Stomach (tissue), 9 donors: Measurements from ENCODE around the gene ATP13A3. TPM values are rescaled to one million over a fixed set of nuclear protein-coding genes. Genes with fewer than 3 reads are reported as not detected.

ENCODE experiments used
- DNase-seq, 2 donors: peaks; one replicate each; pipeline versions ENCODE4 v3.0.0 to v3.0.0-alpha.2; 2013 to 2019
- H3K27ac ChIP-seq, 5 donors: fragments of 200-600 bp in 4 of 5; sonication (generic) in 4 of 5; one replicate each; pipeline ENCODE4 v1.5.1; 2013 to 2019; ENCODE audit warnings: mild to moderate bottlenecking in 1 of 5, moderate library complexity in 1 of 5
- H3K27me3 ChIP-seq, 3 donors: fragments of 200-600 bp; sonication (generic); one replicate each; pipeline ENCODE4 v1.5.1; 2017 to 2019; ENCODE audit warnings: mixed run types in 1 of 3
- H3K36me3 ChIP-seq, 4 donors: fragments of 200-600 bp; sonication (generic); 1 replicate in 3 of 4; 2 replicates in 1 of 4; pipeline ENCODE4 v1.5.1; 2016 to 2019
- H3K4me1 ChIP-seq, 4 donors: fragments of 200-600 bp; sonication (generic); one replicate each; pipeline ENCODE4 v1.5.1; 2016 to 2019
- H3K4me3 ChIP-seq, 4 donors: fragments of 200-600 bp; sonication (generic) in 3 of 4; one replicate each; pipeline ENCODE4 v1.5.1; 2016 to 2019; ENCODE audit warnings: mild to moderate bottlenecking in 1 of 4
- H3K9me3 ChIP-seq, 4 donors: fragments of 200-600 bp; sonication (generic); one replicate each; pipeline ENCODE4 v1.5.1; 2016 to 2019
- CTCF ChIP-seq, 7 experiments: fragments of 450-650 bp in 4 of 7; fragments of 200-600 bp in 3 of 7; sonication (generic) in 3 of 7; IDR thresholded peaks; one replicate each; pipeline ENCODE4 v1.5.1; 2016 to 2019; ENCODE audit warnings: antibody characterized with exemption in 7 of 7, control low read depth in 2 of 7, mild to moderate bottlenecking in 1 of 7
- EP300 ChIP-seq: sonication (generic); formaldehyde crosslinking; IDR thresholded peaks from one replicate; pipeline ENCODE4 v1.6.1; 2017; ENCODE audit warnings: antibody characterized with exemption
- POLR2A ChIP-seq, 4 donors: fragments of 450-650 bp; IDR thresholded peaks; one replicate each; pipeline ENCODE4 v1.6.1; 2016; ENCODE audit warnings: antibody characterized with exemption in 4 of 4, control low read depth in 2 of 4, mild to moderate bottlenecking in 1 of 4, moderate library complexity in 1 of 4
- POLR2AphosphoS5 ChIP-seq, 3 donors: sonication (generic); formaldehyde crosslinking; IDR thresholded peaks; one replicate each; pipeline ENCODE4 v1.6.1; 2016; ENCODE audit warnings: antibody characterized with exemption in 3 of 3
- WGBS, 5 donors: extraction: QIAGEN DNeasy Blood & Tissue Kit in 3 of 5; methylation state at CpG; one replicate each; pipeline versions ENCODE4 v1.1.5 to v1.1.7; 2013 to 2018; 5-methylcytosine and 5-hydroxymethylcytosine counted together
- intact Hi-C: fragments of 100-400 bp; cut with DNase I; formaldehyde crosslinking; loops from one replicate; pipeline ENCODE4 v1.15.1; 2023; ENCODE audit warnings: low total_unique reads
- polyA plus RNA-seq, 3 donors: library from polyadenylated mRNA; stranded (reverse); fragments of 200-250 nt; gene quantifications; one replicate each; pipeline ENCODE4 v1.2.3, GENCODE V29; 2013
- small RNA-seq, 4 donors: library from RNA; depleted of rRNA; stranded (forward); fragments of <200 nt; gene quantifications; one replicate each; pipeline ENCODE3, GENCODE V24; 2016
- total RNA-seq, 5 donors: library from RNA; depleted of rRNA; stranded (reverse); fragments of >200 nt; gene quantifications; one replicate each; pipeline versions ENCODE4 v1.1.0 to v1.2.3, GENCODE V29; 2014 to 2016
- donor health status: healthy with polysubstance abuse.
- donor health status: Bipolar disorder and iron deficiency.
- donor health status: healthy.

Gene ATP13A3
- total and polyA plus RNA-seq, 8 donors, result 11.2 to 332 (median 21.4) TPM

- Histone ChIP-seq H3K27me3 (peaks cover 0 to 4% (median 0%) of the 10 kb centered on the region in 3 donors), H3K36me3 (no peaks in the 10 kb centered on the region), H3K27ac (no peak overlapping the region), H3K9me3 (no peaks in the 10 kb centered on the region), H3K4me1 (no peaks in the 10 kb centered on the region), H3K4me3 (no peak overlapping the region)
- no peak for DNase-seq
- TF ChIP-seq POLR2A (IDR thresholded peaks at IDR 0.05) (no peak), EP300 (no peak), POLR2AphosphoS5 (IDR thresholded peaks at IDR 0.05) (no peak), CTCF (IDR thresholded peaks at IDR 0.05) (no peak)
- WGBS, 5 donors, result 49 to 74% (median 71%) methylated on average over 2 of the region's 2 CpGs
- intact Hi-C loops, result no loop called here
Observed at GRCh38 chr3:194354315-194354714, 132.5 kb downstream of the ATP13A3 start.

Small RNA genes lying within 50 kb of the gene (small RNA-seq; reads per million reads assigned to genes)
- gene AC108676.2, result 0 reads per million in 4 donors
- 0 reads per million in 4 donors for gene RNU6-1101P

Other genes starting within 250 kb of the ATP13A3 start
- gene CPN2, start 135.7 kb downstream of the ATP13A3 start, total RNA-seq, result not detected
- gene CPN2, start 135.7 kb downstream of the ATP13A3 start, polyA plus RNA-seq, result not detected
- under 1 TPM in 2 of 5 donors, not detected in 3; 0.37 to 0.43 TPM for gene LRRC15, start 117.3 kb downstream of the ATP13A3 start, total RNA-seq
- 1 to 10 TPM in 2 of 3 donors, under 1 TPM in 1; 0.03 to 1.7 (median 1.1) TPM for gene LRRC15, start 117.3 kb downstream of the ATP13A3 start, polyA plus RNA-seq
- under 1 TPM in 1 of 5 donors, not detected in 4; 0.18 TPM for gene GP5, start 87.7 kb downstream of the ATP13A3 start, total RNA-seq
- gene GP5, start 87.7 kb downstream of the ATP13A3 start, polyA plus RNA-seq, result not detected
- gene TMEM44, start 146.4 kb upstream of the ATP13A3 start, total RNA-seq, result 100 to 1,000 TPM in 1 of 5 donors, 10 to 100 TPM in 2, 1 to 10 TPM in 1, not detected in 1; 9.4 to 352 (median 16.3) TPM
- 1 to 10 TPM; 4.4 to 9.1 (median 6.1) TPM for gene TMEM44, start 146.4 kb upstream of the ATP13A3 start, polyA plus RNA-seq
- 100 to 1,000 TPM in 2 of 5 donors, 10 to 100 TPM in 3; 18.7 to 240 (median 76.6) TPM for gene LSG1, start 185.2 kb upstream of the ATP13A3 start, total RNA-seq
- gene LSG1, start 185.2 kb upstream of the ATP13A3 start, polyA plus RNA-seq, result 10 to 100 TPM in 1 of 3 donors, 1 to 10 TPM in 2; 7.2 to 14.2 (median 7.3) TPM
- gene FAM43A, start 198.9 kb upstream of the ATP13A3 start, total RNA-seq, result 10 to 100 TPM in 2 of 5 donors, 1 to 10 TPM in 3; 1.3 to 42.0 (median 6.4) TPM
- 1 to 10 TPM; 2.7 to 5.4 (median 3.0) TPM for gene FAM43A, start 198.9 kb upstream of the ATP13A3 start, polyA plus RNA-seq